GM18873 (cell line): ENCODE results near the gene ANTKMT.

Experiments
- ATAC-seq: cut with Tn5 transposase; IDR thresholded peaks from one replicate; pipeline ENCODE4 v1.9.1; 2021; ENCODE audit warnings: mild to moderate bottlenecking, moderate library complexity, moderate number of reproducible peaks; ENCODE audit not compliant: unreplicated experiment, low FRiP score

ANTKMT gene

DNA sequence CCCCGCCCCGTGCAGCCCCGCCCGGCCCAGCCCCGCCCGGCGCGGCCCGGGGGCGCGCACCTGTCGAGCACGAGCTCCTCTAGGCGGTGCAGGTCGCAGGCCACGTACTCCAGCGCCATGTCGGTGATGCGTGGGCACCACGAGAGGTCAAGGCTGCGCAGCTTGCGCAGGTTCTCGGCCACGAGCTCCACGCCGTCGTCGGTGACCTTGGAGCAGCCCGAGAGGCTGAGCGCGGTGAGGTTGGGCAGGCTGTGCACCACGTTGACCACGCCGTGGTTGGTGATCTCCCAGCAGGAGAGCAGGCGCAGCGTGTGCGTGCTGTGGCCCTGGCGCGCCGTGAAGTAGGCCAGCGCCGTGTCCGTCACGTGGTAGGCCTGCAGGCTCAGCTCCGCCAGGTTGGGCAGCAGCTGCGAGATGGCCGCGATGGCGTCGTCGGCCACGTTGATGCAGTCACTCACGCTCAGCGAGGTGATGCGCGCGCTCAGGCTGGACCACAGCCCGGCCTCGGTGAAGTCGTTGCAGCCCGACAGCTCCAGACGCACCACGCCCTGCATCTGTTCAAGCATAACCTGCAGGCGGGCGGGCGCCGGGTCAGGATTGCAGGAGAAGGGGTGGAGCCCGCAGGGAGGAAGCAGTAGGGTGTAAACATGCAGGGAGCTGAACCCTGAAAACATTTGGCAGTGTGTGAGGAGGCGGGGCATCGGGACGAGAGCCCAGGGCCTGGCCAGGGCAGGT, 25.4 kb upstream of the ANTKMT start:
- ATAC-seq: no peak

DNA sequence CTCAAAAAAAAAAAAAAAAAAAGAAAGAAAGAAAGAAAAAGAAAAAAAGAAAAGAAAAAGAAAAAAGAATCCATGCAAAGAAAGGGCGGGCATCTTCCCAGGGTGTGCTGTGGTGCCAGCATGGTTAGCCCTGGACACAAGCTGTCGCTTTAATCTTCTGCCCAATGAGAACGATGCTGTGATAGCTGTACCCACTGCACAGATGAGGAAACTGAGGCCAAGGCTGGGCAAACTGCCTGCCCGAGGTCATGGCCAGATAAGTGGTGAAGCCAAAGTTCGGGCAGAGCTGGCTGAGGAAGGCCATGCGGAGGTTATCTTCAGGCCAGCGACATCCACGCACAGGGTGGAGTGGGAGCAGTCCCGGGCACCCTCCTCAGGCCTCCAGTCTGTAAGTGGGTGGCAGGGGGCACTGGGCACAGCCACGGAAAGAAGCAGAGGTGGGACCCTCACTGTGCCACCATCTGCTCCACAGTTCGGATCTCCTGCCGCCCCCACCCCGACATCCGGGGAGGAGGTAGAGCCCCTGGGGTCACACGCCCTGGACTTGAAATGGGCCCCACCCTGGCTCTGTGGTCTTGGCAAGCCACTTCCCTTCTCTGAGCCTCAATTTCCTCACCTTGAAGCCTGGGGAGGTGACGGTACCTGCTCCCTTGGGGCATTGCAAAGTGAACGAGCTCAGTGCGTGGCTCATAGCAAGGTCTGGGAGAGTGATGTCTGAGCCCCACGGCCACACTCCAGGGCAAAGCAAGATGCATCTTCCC, 21.9 kb upstream of the ANTKMT start:
- ATAC-seq: no peak

DNA sequence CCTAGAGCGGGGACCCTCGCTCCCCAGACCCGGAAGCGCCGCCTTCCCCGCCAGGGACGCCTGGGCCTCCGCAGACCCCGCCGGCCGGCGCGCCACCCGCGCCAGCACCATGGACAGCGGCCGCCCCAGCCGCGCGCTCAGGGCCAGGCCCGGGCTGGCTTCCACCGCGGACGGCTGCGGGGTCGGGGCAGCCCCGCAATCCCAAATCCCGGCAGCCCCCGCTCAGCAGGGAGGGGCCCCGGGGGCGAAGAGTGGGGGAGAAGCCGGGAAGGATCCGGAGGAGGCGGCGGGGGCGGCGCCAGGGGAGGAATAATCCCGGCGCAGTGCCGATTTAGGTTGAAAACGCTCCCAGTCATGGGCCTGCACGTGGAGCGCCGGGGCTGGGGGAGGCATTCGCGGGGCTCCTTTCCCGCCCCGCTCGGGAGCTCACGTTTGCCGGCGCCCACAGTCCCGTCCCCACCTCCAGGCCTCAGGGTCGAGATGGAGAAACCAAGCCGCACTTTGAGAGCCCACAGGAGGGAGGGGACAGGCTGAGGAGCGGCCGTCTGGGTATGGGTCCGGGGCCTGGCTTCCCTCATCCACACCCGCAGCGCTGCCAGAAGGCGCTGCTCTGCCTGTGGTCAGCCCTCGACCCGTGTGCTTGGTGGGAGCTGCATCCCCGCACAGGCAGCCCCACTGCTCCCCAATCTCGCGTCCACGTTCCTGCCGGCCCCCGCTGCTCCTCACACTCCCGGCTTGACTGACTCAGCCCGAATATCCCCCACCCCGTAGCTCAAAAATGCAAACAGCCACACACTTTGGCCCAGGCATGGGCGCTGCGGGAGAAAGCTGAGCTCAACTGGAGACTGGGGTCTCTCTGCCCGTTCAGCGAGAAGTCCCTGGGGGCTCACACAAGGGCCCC, 20.0 kb upstream of the ANTKMT start:
- no peak for ATAC-seq

DNA sequence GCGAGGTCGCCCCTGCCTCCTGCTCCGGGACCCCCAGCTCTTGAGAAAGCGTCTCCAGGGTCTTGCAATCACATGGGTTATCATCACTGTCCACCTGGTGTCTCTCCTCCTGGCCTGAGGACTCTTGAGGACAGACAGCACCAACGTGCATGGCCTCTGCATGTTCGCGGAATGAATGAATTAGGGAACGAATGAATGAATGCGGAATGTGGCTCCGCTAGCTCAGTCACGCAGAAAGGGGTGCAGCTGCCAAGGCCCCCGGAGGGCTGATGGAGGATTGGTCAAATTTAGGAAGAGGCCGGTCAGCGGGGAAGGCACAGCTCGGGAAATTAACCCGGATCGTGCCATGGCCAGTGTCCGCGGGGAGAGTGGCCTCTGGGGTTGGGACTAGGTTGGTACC, 18.6 kb upstream of the ANTKMT start:
- no peak for ATAC-seq

DNA sequence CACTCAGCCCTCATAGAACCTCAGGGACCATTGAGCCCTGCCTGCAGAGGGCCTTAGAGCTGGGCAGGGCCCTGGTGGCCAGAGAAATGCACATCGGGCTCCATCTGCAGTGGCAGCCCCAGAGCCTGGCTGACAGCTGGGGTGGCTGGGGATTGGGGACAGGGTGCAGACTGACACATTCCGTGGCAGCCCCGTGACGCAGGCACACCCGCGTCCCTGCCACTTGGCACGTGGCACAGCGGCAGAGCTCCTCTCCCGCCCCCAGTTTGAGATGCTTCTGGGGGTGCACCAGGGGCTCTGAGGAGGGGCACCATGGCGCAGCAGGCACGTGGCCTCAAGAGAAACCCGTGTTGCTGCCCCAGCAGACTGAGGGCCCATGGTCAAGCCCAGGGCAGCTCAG, 17.5 kb upstream of the ANTKMT start:
- ATAC-seq: no peak

DNA sequence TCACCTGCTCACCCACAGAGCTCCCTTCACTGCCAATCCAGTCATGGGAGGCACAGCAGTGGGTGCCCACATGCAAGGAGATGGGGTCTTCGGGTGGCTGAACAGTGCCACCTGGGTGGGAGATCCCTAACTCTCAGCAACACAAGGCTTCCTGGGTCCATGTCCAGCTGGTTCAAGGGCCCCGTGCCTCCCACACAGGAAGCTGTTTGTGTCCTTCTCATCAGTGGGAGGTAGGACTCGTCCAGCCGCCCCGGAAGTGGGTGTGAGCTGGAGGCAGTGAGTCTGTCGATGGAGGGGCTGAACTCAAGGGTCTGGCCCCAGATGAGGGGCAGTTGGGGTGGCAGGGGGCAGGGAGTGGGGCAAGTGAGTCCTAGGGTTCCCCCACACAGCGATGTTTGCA, 16.9 kb upstream of the ANTKMT start:
- no peak for ATAC-seq

DNA sequence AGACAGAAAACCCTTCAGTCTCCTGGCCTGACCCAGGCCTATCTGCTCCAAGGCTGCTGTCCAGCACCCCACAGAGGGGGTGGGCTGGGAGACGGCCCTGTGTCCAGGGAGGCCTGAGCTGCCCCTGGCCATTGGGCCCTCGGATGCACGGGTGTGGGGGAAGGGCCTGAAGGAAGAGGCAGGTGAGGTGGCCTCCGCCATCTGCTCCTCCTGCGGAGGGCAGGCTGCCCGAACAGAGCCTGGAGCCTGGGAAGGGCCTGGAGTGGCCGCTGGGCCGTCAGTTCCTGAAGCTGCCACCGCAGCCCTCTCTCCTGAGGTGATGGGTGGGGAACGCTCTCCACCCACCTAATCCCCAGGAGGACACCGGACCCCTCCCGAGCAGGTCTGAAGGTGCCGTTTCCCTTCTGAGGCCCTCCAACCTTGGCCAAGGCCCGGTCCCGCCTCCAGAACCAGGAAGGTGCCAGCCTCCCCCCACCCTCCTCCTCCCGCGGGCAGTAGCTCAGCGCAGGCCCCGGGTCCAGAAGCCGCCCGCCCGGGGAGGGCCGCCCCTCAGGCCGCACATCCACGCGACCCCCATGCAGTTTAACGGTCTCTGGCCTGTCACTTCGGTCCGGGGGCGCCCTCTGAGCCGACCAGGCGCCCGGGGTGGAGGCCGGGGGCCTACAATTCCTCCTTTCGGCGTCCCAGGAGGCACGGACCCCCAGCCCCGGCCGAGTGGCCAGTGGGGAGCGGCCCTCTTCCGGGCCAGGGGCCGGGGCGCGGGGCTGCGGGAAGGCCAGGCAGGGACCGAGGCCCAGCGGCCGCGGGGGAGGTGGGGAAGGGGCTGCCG, 16.2 kb upstream of the ANTKMT start:
- ATAC-seq: no peak

DNA sequence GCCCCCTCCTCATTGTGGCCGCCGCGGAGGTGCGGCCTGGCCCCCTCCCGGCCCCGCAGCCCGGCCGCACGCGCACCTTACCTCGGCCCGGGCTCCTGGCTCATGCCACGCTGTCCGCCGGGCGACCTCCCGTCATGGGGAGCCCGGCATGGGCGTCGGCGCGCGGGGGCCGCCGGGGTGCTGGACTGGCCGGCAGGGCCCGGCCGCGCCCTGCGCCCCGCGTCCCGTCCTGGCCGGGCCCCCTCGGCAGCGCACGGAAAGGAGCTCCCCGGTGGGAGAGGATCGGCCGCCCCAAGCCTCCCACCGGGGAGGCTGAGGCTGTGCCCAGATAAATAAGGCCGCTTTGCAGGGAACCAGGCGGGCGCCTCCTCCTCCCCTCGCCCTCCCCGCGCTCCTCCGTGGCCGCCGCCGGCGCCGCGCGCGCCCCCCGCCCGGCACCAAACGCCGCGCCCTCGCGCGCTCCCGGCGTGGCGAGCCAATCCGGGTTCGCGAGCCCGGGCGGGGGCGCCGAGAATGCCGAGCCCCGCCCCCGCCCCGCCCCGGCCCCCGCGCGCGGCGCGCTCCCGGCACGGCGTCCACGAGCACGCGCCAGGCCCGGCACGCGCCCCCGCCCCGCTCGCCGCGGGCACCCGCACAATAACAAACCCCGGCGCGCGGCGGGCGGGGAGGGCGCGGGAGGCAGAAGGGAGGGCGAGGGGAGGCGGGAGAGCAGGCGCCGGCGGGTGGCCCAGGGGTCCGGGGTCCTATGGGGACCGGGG, 15.3 kb upstream of the ANTKMT start, which contains the start of gene FBXL16:
Gene FBXL16, minus strand, starts transcription at position 371 of the 758 bp plus-strand sequence. CDS start 8,396 bp downstream, outside the sequence.
- ATAC-seq: no peak

DNA sequence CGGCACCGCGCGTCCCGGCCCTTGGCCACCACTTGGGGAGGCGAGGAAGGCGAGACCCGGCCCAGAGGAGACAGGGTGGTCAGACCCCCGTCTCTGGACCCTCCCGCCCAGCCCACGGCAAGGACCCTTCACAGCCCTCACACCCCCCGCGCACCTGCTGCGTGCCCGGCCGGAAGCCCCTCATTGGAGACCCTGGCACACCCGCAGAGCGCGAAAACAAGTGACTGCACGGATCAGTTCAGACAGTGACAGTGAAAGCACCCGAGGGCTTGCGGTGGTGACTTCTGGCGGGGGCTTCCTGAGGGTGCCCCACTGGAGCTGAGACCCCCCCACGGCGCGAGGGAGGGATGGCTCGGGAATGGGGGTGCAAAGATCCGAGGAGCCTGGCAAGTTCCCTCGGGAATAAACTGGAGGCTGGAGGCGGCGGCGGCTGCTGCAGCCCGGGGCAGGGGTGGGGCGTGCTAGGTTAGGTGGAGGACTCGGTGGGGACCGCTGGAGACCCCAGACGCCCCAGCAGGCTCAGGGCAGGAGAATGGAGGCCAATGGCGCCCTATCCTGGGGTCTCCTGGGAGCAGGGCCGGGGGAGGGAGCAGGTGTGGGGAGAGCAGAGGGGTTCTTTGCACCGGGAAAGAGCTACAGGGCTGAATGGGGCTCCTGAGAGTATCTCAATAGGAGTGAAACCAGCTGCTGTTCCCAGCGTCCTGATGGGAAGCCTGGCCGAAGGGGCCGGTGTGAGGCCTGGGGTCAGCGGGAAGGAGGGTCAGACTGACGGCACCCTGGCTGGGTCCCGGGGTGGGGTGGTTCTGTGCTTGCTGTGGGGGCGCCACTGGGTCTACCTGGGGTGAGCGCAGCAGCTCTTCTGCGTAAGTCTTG, 14.5 kb upstream of the ANTKMT start:
- no peak for ATAC-seq

DNA sequence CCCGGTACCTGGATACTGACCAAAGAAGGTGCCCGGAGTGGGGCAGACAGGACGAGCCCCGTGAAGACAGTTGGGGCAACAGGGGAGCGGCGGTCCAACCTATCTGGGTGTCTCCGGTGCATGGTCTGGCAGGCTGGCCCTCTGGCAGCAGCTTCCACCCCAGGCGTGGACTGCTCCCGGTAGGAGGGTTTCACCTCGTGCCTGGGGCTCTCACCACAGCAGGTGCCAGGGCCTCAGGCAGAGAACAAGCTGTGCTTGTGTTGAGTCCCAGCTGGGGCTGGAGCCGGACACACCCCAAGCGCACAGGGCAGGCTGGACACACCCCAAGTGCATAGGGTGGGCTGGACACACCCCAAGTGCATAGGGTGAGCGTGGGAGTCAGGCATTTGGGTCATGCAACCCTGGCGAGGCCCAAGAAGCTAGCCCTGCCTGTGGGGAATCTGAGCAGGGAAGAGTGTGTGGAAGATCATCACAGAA, 13.8 kb upstream of the ANTKMT start:
- no peak for ATAC-seq

DNA sequence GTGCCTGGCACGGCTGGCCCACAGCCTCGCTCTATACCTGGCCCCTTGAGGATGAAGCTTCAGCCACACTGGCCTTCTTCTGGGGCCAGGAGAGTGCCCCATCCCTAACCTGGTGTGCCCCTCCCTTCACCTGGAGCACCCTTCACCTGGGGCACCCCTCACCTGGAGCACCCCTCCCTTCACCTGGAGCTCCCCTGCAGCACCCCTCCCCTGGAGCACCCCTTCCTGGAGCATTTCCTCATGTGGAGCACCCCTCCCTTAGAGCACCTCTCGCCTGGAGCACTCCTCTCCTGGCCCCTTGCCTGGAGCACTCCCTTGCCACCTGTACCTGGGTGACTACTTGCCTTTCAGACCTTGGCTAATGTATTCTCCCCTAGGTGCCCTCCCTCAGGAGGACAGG, 12.9 kb upstream of the ANTKMT start:
- no peak for ATAC-seq

DNA sequence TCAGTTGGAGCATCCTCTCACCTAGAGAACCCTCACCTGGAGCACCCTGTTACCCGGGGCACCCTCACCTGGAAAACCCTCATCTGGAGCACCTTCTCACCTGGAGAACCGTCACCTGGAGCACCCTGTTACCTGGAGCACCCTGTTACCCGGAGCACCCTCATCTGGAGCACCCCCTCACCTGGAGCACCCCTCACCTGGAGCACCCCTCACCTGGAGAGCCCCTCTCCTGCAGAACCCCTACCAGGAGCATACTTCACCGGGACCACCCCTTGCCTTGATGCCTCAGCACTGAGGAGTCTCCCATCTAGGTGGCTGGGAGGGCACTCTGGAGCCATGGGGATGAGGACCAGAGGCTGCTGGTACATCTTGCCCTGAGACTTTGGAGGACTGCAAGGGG, 12.0 kb upstream of the ANTKMT start:
- no peak for ATAC-seq

DNA sequence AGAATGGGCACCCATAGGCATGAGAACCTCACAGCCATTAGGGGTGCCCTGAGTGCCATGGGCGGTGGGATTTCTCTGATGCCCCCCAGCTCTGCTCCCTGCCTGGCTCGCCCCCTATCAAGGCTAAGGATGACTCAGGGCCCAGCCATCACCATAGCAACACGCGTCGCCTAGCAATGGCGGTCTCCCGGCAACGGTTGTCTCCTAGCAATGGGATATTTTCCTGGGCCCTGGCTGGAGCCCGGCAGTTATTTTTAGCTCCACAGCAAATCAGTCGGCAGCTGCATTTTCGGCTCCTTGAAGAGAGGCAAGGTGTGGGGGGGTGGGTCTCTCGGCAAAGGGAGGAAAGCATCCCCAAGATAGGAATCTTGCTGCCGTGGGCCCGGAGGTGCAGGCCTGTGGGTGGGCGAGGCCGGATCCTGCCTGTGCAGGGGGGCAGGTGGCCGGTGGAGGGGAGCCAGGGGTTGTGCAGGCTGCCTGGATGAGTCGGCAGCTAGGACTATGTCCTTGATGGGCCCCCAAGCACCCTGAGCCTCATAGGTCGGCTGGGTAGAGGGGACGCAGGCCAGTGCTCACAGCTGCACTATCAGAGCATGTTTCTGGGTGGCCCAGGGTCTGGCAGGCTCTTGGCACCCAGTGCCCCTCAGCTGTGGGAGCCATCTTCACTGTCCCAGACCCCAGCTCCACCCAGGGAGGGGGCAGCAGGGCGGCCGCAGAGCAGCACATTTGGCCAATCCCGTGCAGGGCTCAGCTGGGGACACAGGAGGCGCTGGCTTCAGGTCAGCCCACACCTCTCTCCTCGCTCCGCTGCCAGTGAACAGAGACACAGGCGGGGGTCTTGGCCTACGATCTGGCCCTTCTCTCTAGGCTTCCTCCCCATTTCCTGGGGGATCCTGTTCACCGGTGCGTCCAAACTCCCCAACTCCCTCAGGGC, 11.1 kb upstream of the ANTKMT start:
- no peak for ATAC-seq

DNA sequence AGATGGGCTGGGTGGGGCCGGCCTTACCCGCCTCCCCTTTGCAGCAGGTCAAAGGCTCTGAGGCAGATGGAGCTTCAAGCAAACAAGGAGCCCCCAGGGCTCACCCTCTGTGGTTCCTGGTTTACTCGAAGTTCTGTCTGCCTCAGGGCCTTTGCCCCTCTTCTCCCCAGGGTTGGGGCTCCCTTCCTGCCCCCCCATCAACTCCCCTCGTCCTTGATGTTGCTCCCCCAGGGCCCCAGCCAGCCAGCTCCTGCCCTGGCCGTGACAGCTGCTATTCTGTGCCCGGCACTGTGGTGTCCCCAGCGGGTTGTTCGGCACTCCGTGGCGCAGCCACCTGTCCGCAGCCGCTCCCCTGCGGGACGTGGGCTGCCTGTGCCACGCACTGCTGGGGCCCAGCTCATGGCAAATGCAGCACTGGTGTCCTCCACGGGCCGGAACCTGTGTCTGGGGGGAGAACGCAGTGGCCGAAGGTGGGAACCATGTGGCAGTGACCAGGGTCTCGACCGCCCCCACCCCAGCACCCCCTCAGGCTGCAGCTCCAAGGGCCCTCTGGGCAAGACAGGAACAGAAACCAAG, 10.4 kb upstream of the ANTKMT start:
- ATAC-seq: no peak

DNA sequence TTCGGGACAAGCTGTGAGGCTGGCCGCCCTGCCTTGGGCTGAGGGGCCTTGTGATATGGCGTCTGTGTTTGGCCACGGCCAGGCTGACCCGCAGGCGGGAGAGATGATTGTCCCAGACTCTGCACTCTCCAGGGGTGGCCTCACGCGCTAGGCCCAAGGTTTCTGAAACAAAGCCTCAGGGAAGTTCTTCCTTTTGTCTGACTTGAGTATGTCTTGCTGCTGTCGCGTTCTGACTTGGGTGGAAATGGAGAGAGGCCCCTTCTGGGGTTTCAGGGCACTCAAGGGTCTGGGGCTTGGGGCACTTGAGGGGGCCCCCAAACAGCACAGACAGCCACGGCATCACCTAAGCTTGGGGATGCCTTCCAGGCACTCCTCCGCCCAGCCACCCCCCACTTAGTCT, 9.9 kb upstream of the ANTKMT start:
- ATAC-seq: no peak

DNA sequence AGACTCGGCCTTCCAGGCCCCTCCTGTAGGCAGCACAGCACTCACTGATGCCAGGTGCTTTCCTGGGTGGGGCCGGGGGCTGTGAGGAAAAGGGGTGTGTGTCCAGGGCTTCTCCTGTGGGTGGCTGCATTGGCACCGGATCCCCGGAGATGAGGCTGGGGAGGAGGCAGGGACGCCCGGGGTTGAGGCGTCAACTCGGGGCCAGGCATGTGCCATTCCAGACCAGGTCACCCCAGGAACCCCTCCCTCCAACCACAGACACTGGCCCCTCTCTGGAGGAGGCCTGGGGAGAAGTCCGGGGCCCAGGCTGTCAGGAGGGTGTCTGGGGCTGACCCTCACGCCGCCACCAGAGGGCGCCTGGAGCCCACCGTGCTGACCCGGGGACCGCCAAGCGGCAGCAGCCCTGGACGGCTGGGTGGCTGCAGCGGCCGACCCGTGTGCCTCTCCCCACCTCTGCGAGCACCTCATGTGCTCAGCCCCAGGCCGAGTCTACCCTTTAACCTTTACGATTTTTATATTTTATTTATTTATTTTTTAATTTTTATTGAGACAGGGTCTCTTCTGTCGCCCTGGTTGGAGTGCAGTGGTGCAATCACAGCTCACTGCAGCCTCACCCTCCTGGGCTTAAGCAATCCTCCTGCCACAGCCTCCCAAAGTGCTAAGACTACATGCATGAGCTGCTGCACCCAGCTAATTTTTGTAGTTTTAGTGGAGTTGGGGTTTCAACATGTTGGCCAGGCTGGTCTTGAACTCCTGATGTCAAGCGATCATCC, 9.2 kb upstream of the ANTKMT start:
- no peak for ATAC-seq
